SK-N-SH (cell line): ENCODE data around the gene PHKA1. TPM values are rescaled to one million over a fixed set of nuclear protein-coding genes. Genes with fewer than 3 reads are reported as not detected.

ENCODE experiments used
- CTCF ChIA-PET: fragments of 300-600, 350-600 bp; formaldehyde crosslinking; extraction: SDS; loops from one replicate; lab custom pipeline; 2021; lab: Yijun Ruan, JAX
- POLR2A ChIA-PET: fragments of 350-600 bp; sonication (Branson Sonifier 250); formaldehyde crosslinking; extraction: SDS; loops from one replicate; lab custom pipeline; 2020; ENCODE audit warnings: antibody characterized with exemption, inconsistent platforms; lab: Yijun Ruan, JAX
- DNase-seq: peaks from one replicate; pipeline ENCODE4 v3.0.0; 2012
- H2AFZ ChIP-seq: fragments of 200-600 bp; sonication (generic); 2 replicates; pipeline ENCODE4 v1.8.1; 2016; ENCODE audit warnings: antibody characterized with exemption, mild to moderate bottlenecking, low read depth
- H3F3A ChIP-seq: fragments of 200-600 bp; sonication (generic); replicated peaks from 2 replicates; pipeline ENCODE3; 2016; ENCODE audit warnings: antibody characterized with exemption, mild to moderate bottlenecking; ENCODE audit not compliant: insufficient read depth
- H3K27ac ChIP-seq, 2 experiments: fragments of 200-500 bp in 1 of 2; fragments of 200-600 bp in 1 of 2; sonication (Bioruptor generic) in 1 of 2; sonication (generic), shearing (Covaris generic) in 1 of 2; 2 replicates each; pipeline versions ENCODE4 v1.5.1 to v1.6.1; 2014 to 2016; ENCODE audit warnings: low read depth in 2 of 2, inconsistent platforms in 1 of 2, low read length in 1 of 2, mild to moderate bottlenecking in 1 of 2, mixed read lengths in 1 of 2
- H3K27me3 ChIP-seq: fragments of 200-600 bp; sonication (generic), shearing (Covaris generic); 2 replicates; pipeline ENCODE4 v1.6.1; 2016; ENCODE audit warnings: mixed run types; ENCODE audit not compliant: insufficient read depth
- H3K36me3 ChIP-seq, 2 experiments: fragments of 200-500 bp in 1 of 2; fragments of 200-600 bp in 1 of 2; sonication (Bioruptor generic) in 1 of 2; sonication (generic) in 1 of 2; replicated peaks in 1 of 2; 2 replicates each; pipeline versions ENCODE3 to v1.5.1; 2014 to 2016; ENCODE audit warnings: low read length in 1 of 2, mild to moderate bottlenecking in 1 of 2; ENCODE audit not compliant: insufficient read depth in 2 of 2, control insufficient read depth in 1 of 2
- H3K4me1 ChIP-seq, 2 experiments: fragments of 200-500 bp in 1 of 2; fragments of 200-600 bp in 1 of 2; sonication (Bioruptor generic) in 1 of 2; sonication (generic), shearing (Covaris generic) in 1 of 2; 2 replicates each; pipeline versions ENCODE4 v1.5.1 to v1.6.1; 2014 to 2016; ENCODE audit warnings: low read depth in 1 of 2, low read length in 1 of 2, mixed run types in 1 of 2; ENCODE audit not compliant: insufficient read depth in 2 of 2, control insufficient read depth in 1 of 2
- H3K4me2 ChIP-seq: fragments of 200-600 bp; sonication (generic), shearing (Covaris generic); 2 replicates; pipeline ENCODE4 v1.6.1; 2017; ENCODE audit warnings: mixed run types
- H3K4me3 ChIP-seq, 2 experiments: fragments of 200-500 bp in 1 of 2; fragments of 200-600 bp in 1 of 2; sonication (Bioruptor generic) in 1 of 2; sonication (generic), shearing (Covaris generic) in 1 of 2; 2 replicates each; pipeline versions ENCODE4 v1.5.1 to v1.8.1; 2014 to 2016; ENCODE audit warnings: low read depth in 2 of 2, inconsistent platforms in 1 of 2, low read length in 1 of 2, mild to moderate bottlenecking in 1 of 2, mixed read lengths in 1 of 2, moderate library complexity in 1 of 2
- H3K79me2 ChIP-seq: fragments of 200-600 bp; sonication (generic); 2 replicates; pipeline ENCODE4 v1.8.1; 2017; ENCODE audit warnings: mild to moderate bottlenecking; ENCODE audit not compliant: insufficient read depth
- H3K9ac ChIP-seq: fragments of 200-600 bp; sonication (generic); 2 replicates; pipeline ENCODE4 v1.6.1; 2017; ENCODE audit warnings: mixed run types
- H3K9me2 ChIP-seq: fragments of 200-600 bp; sonication (generic); 2 replicates; pipeline ENCODE4 v1.6.1; 2017; ENCODE audit warnings: mixed run types
- H3K9me3 ChIP-seq: fragments of 200-600 bp; sonication (generic); 2 replicates; pipeline ENCODE4 v1.6.1; 2017; ENCODE audit warnings: mixed run types, mild to moderate bottlenecking, moderate library complexity
- H4K20me1 ChIP-seq: fragments of 200-600 bp; sonication (generic); 2 replicates; pipeline ENCODE4 v1.6.1; 2017; ENCODE audit warnings: mild to moderate bottlenecking, mixed run types; ENCODE audit not compliant: insufficient read depth
- EZH2phosphoT487 ChIP-seq: fragments of 200-600 bp; sonication (generic); IDR thresholded peaks from 2 replicates; pipeline ENCODE4 v1.6.1; 2017; ENCODE audit warnings: low read depth, mixed run types, mild to moderate bottlenecking, antibody characterized with exemption, moderate library complexity, borderline replicate concordance
- FOXM1 ChIP-seq: IDR thresholded peaks from 2 replicates; pipeline ENCODE4 v1.4.0; 2012; ENCODE audit warnings: low read depth, mild to moderate bottlenecking
- GATA2 ChIP-seq: sonication (generic); formaldehyde crosslinking; IDR thresholded peaks from 2 replicates; pipeline ENCODE4 v1.5.0; 2020; ENCODE audit warnings: mild to moderate bottlenecking, missing genetic modification reagents
- MXI1 ChIP-seq: IDR thresholded peaks from 2 replicates; pipeline ENCODE4 v1.6.1; 2012; ENCODE audit warnings: mild to moderate bottlenecking, low read depth, low read length, improper control_type of control experiment
- POLR2AphosphoS5 ChIP-seq: IDR thresholded peaks from 2 replicates; pipeline ENCODE4 v1.6.1; 2012; ENCODE audit warnings: low read depth, low read length
- RXRA ChIP-seq: IDR thresholded peaks from 2 replicates; pipeline ENCODE4 v1.4.0; 2012; ENCODE audit warnings: low read depth, mild to moderate bottlenecking, borderline replicate concordance
- SMC3 ChIP-seq: IDR thresholded peaks from 2 replicates; pipeline ENCODE4 v1.6.1; 2012; ENCODE audit warnings: low read depth, low read length, improper control_type of control experiment
- TAF1 ChIP-seq: IDR thresholded peaks from 2 replicates; pipeline ENCODE4 v1.6.1; 2012; ENCODE audit warnings: low read depth, mild to moderate bottlenecking, low read length, moderate library complexity, borderline replicate concordance
- WGBS: methylation state at CpG from one replicate; pipeline ENCODE4 v1.1.6; 2017; ENCODE audit warnings: low lambda C conversion rate; 5-methylcytosine and 5-hydroxymethylcytosine counted together
- polyA plus RNA-seq, 3 experiments: library from polyadenylated mRNA; depleted of rRNA; stranded (reverse); fragments of >200 nt; gene quantifications; 2 replicates each; pipeline ENCODE4 v1.2.3, GENCODE V29; 2012
- small RNA-seq, 7 experiments: library from RNA; depleted of rRNA; stranded (forward); fragments of <200 nt; gene quantifications; one replicate each; pipeline ENCODE3, GENCODE V24; 2012
- TF ChIP-seq, protein P1 (sequence below): IDR thresholded peaks from 2 replicates; pipeline ENCODE4 v1.4.0; 2012; ENCODE audit warnings: low read depth
- TF ChIP-seq, protein P2 (sequence below): fragments of 150-350 bp; IDR thresholded peaks from 2 replicates; pipeline ENCODE4 v1.6.1; 2017; ENCODE audit warnings: antibody characterized with exemption, low read length, low read depth, borderline replicate concordance

Gene PHKA1
- polyA plus RNA-seq, 1 of the 3 experiments (the other 2 are of a cell fraction): 4.8 TPM

DNA sequence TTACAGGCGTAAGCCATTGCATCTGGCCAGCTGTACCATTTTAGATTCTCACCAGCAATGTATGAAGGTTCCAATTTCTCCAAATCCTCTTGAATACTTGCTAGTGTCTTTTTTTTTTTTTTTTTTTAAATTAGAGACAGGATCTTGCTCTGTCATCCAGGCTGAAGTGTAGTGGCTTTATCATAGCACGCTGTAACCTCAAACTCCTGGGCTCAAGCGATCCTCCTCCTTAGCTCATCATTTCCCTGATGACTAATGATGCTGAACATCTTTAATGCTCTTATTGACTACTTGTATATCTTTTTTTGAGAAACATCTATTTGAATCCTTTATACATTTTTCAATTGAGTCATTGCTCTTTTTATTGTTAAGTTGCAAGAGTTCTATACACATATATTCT lies 181.7 kb downstream of the PHKA1 start:
- DNase-seq: no peak

More for the DNA sequence above, 181.7 kb downstream of the PHKA1 start:
- TF ChIP-seq, protein P1, sequence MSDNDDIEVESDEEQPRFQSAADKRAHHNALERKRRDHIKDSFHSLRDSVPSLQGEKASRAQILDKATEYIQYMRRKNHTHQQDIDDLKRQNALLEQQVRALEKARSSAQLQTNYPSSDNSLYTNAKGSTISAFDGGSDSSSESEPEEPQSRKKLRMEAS: no peak
- TF ChIP-seq, protein P2, sequence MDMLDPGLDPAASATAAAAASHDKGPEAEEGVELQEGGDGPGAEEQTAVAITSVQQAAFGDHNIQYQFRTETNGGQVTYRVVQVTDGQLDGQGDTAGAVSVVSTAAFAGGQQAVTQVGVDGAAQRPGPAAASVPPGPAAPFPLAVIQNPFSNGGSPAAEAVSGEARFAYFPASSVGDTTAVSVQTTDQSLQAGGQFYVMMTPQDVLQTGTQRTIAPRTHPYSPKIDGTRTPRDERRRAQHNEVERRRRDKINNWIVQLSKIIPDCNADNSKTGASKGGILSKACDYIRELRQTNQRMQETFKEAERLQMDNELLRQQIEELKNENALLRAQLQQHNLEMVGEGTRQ: no peak
- TF ChIP-seq EZH2phosphoT487 (no peak), SMC3 (no peak), TAF1 (no peak), POLR2AphosphoS5 (no peak), MXI1 (no peak), GATA2 (no peak), FOXM1 (no peak), RXRA (no peak)
- TF ChIP-seq, all 33 proteins: peak for 0
- H3K27me3 ChIP-seq: no peaks in the 10 kb centered on the region
- no peaks in the 10 kb centered on the region for H3K4me1 ChIP-seq
- H3K27ac ChIP-seq: no peak overlapping the region
- no peaks in the 10 kb centered on the region for H3K79me2 ChIP-seq
- H3K9me2 ChIP-seq: no peaks in the 10 kb centered on the region
- H2AFZ ChIP-seq: no peak overlapping the region
- peaks cover 9 to 14% of the 10 kb centered on the region in 2 experiments for H3K36me3 ChIP-seq
- no peak overlapping the region for H3K9ac ChIP-seq
- POLR2A ChIA-PET: no interaction called here
- no peak overlapping the region for H3K4me2 ChIP-seq
- H3K4me3 ChIP-seq: no peak overlapping the region
- CTCF ChIA-PET: interaction anchor here (1.0 kb wide), 1 partner anchor 36 kb away, joined by 3 read pairs; no protein-coding TSS in a partner anchor
- 73% methylated on average over 3 of the region's 3 CpGs for WGBS
- H3K9me3 ChIP-seq: no peaks in the 10 kb centered on the region
- no peaks in the 10 kb centered on the region for H3F3A ChIP-seq
- no peaks in the 10 kb centered on the region for H4K20me1 ChIP-seq

Small RNA genes lying within 50 kb of the gene (small RNA-seq; reads per million reads assigned to genes)
- gene BX295541.1: 0 reads per million in 7 experiments
- gene RF00012: 0 reads per million in 7 experiments
- 0 to 4.2 (median 0) reads per million in 7 experiments for gene RNU1-112P

Other genes with a start within 250 kb of the PHKA1 start
- gene HDAC8, start 141.5 kb downstream of the PHKA1 start, polyA plus RNA-seq (2012; rRNA removed): 30.6 and 38.7 TPM in 2 replicates
- gene DMRTC1B, start 62.6 kb upstream of the PHKA1 start, polyA plus RNA-seq (2012; rRNA removed): not detected in 2 replicates
- gene FAM236B, start 68.4 kb upstream of the PHKA1 start, polyA plus RNA-seq (2012; rRNA removed): not detected in 2 replicates
- gene FAM236D, start 93.9 kb upstream of the PHKA1 start, polyA plus RNA-seq (2012; rRNA removed): not detected in 2 replicates
- gene FAM236C, start 198.3 kb upstream of the PHKA1 start, polyA plus RNA-seq (2012; rRNA removed): not detected in 2 replicates
- gene FAM236A, start 223.9 kb upstream of the PHKA1 start, polyA plus RNA-seq (2012; rRNA removed): not detected in 2 replicates
- not detected in 2 replicates for gene DMRTC1, start 229.5 kb upstream of the PHKA1 start, polyA plus RNA-seq (2012; rRNA removed)